ENCODE results near the gene NOS1. TPM values are rescaled to one million over a fixed set of nuclear protein-coding genes. Genes with fewer than 3 reads are reported as not detected.

NOS1 gene
- total RNA-seq, 1 experiment from 2014 or later, result 25.2 TPM

DNA sequence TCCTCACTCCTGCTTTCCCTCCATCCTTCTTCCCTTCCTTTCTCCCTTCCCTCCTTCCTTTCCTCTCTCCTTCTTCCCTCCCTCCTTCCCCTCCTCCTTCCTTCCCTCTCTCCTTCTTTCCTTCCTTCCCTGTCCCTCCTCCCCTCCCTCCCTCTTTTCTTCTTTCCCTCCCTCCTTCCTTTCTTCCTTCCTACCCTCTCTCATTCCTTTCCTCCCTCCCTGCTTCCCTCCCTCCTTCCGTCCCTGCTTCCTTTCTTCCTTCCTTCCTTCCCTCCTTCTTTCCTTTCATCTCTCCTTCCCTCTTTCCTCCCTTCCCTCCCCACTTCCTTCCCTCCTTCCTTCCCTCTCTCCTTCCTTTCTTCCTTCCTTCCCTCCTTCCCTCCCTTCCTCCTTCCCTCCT lies 39.0 kb downstream of the NOS1 start:
- no peak for DNase-seq (ENCODE audit: low spot score)
- no peaks in the 10 kb centered on the region for H3K4me1 ChIP-seq (ENCODE audit: insufficient read depth, low read length, poor library complexity, severe bottlenecking)
- TF ChIP-seq, protein P1, sequence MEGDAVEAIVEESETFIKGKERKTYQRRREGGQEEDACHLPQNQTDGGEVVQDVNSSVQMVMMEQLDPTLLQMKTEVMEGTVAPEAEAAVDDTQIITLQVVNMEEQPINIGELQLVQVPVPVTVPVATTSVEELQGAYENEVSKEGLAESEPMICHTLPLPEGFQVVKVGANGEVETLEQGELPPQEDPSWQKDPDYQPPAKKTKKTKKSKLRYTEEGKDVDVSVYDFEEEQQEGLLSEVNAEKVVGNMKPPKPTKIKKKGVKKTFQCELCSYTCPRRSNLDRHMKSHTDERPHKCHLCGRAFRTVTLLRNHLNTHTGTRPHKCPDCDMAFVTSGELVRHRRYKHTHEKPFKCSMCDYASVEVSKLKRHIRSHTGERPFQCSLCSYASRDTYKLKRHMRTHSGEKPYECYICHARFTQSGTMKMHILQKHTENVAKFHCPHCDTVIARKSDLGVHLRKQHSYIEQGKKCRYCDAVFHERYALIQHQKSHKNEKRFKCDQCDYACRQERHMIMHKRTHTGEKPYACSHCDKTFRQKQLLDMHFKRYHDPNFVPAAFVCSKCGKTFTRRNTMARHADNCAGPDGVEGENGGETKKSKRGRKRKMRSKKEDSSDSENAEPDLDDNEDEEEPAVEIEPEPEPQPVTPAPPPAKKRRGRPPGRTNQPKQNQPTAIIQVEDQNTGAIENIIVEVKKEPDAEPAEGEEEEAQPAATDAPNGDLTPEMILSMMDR (conservative IDR thresholded peaks at IDR 0.05; ENCODE audit: low read depth, low read length), result no peak
- no peak for TF ChIP-seq EZH2 (IDR thresholded peaks at IDR 0.05; ENCODE audit: borderline replicate concordance, low read depth, low read length, poor library complexity, severe bottlenecking)
- no peaks in the 10 kb centered on the region for H3K9me3 ChIP-seq (ENCODE audit: low read depth, low read length, poor library complexity, severe bottlenecking)
- ChIA-PET CTCF (no interaction called here), POLR2A (ENCODE audit: low non-redundant PET) (no interaction called here)
- intact Hi-C loops (cut with micrococcal nuclease; ENCODE audit: unreplicated experiment), result no loop called here
- BruUV-seq (replicated peaks), result no TSS peak
- no peak overlapping the region for H3K4me3 ChIP-seq (ENCODE audit: low read depth, low read length, poor library complexity, severe bottlenecking)
- no peaks in the 10 kb centered on the region for H3K27me3 ChIP-seq (replicated peaks; ENCODE audit: insufficient read depth, low read depth, low read length, poor library complexity)
- H3K36me3 ChIP-seq (ENCODE audit: insufficient read depth, low read length, poor library complexity, severe bottlenecking), result no peaks in the 10 kb centered on the region
- H3K27ac ChIP-seq (ENCODE audit: low read depth, low read length, poor library complexity, severe bottlenecking), result no peak overlapping the region

DNA sequence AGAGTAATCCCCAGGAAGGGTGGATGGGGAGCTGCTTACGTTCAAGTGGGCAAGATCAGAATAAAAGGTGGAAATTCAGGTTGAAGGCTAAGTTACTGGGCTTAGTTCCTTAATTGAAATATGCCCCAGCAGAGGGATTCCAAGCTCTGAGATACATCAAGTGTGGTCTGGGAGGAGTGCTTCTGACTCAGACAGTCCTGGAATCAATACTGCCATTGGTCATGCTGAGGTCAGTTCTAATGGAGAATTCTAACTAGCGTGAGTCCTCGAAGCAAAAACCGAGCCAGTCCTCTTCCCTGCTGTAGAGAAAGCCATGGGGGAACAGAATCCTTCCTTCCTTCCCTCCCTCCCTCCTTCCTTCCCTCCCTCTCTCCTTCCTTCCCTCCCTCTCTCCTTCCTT lies 39.9 kb downstream of the NOS1 start:
- CTCF ChIA-PET, result no interaction called here
- peaks cover under 1% of the 10 kb centered on the region for H3K36me3 ChIP-seq (ENCODE audit: insufficient read depth, low read length, poor library complexity, severe bottlenecking)
- TF ChIP-seq, protein P1 (conservative IDR thresholded peaks at IDR 0.05; ENCODE audit: low read depth, low read length), result no peak
- TF ChIP-seq EZH2 (IDR thresholded peaks at IDR 0.05; ENCODE audit: borderline replicate concordance, low read depth, low read length, poor library complexity, severe bottlenecking), result no peak
- no peaks in the 10 kb centered on the region for H3K4me1 ChIP-seq (ENCODE audit: insufficient read depth, low read length, poor library complexity, severe bottlenecking)
- no TSS peak for BruUV-seq (replicated peaks)
- H3K27ac ChIP-seq (ENCODE audit: low read depth, low read length, poor library complexity, severe bottlenecking), result no peak overlapping the region
- H3K27me3 ChIP-seq (replicated peaks; ENCODE audit: insufficient read depth, low read depth, low read length, poor library complexity), result no peaks in the 10 kb centered on the region
- no peak overlapping the region for H3K4me3 ChIP-seq (ENCODE audit: low read depth, low read length, poor library complexity, severe bottlenecking)
- no peak for DNase-seq (ENCODE audit: low spot score)
- intact Hi-C loops (cut with micrococcal nuclease; ENCODE audit: unreplicated experiment), result no loop called here
- POLR2A ChIA-PET (ENCODE audit: low non-redundant PET), result no interaction called here
- H3K9me3 ChIP-seq (ENCODE audit: low read depth, low read length, poor library complexity, severe bottlenecking), result no peaks in the 10 kb centered on the region

DNA sequence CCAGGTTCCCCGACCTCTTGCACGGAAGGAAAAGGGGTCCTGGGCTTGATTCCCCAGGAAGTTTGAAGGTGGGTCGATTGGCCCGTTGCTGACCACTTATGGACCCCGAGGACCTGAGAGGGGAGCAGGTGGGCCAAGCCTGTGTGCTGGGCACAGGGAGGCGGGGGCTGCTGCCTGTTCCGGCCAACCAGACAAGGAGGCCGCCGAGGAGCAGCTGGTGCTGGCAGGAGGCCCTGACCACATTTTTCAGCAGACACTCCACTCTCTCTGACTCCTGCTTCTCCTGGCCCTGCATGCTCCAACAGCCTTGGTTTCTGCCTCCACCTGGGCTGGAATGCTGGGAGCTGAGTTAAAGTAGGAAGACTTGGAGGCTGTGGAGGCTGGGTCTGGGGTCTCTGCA lies 42.8 kb downstream of the NOS1 start:
- Histone ChIP-seq H3K9me3 (ENCODE audit: low read depth, low read length, poor library complexity, severe bottlenecking) (no peaks in the 10 kb centered on the region), H3K4me3 (ENCODE audit: low read depth, low read length, poor library complexity, severe bottlenecking) (no peak overlapping the region), H3K27me3 (replicated peaks; ENCODE audit: insufficient read depth, low read depth, low read length, poor library complexity) (no peaks in the 10 kb centered on the region), H3K27ac (ENCODE audit: low read depth, low read length, poor library complexity, severe bottlenecking) (no peak overlapping the region), H3K36me3 (ENCODE audit: insufficient read depth, low read length, poor library complexity, severe bottlenecking) (peaks cover 7% of the 10 kb centered on the region), H3K4me1 (ENCODE audit: insufficient read depth, low read length, poor library complexity, severe bottlenecking) (no peaks in the 10 kb centered on the region)
- ChIA-PET POLR2A (ENCODE audit: low non-redundant PET) (no interaction called here), CTCF (no interaction called here)
- intact Hi-C loops (cut with micrococcal nuclease; ENCODE audit: unreplicated experiment), result no loop called here
- no TSS peak for BruUV-seq (replicated peaks)
- no peak for DNase-seq (ENCODE audit: low spot score)
- TF ChIP-seq EZH2 (IDR thresholded peaks at IDR 0.05; ENCODE audit: borderline replicate concordance, low read depth, low read length, poor library complexity, severe bottlenecking), result no peak
- TF ChIP-seq, protein P1 (conservative IDR thresholded peaks at IDR 0.05; ENCODE audit: low read depth, low read length), result no peak

All from A673 (cell line).